K562 (cell line): ENCODE measurements around the gene SAT1. TPM values are rescaled to one million over a fixed set of nuclear protein-coding genes. Genes with fewer than 3 reads are reported as not detected.

Source experiments
- BCOR ChIP-seq: fragments of 450-650 bp; IDR thresholded peaks from 2 replicates; pipeline ENCODE4 v1.6.1; 2016
- CTCF ChIP-seq, 3 experiments: IDR thresholded peaks in 2 of 3; conservative IDR thresholded peaks in 1 of 3; 2 replicates each; pipeline ENCODE4 v1.5.1; 2011 to 2012; ENCODE audit warnings: low read length in 3 of 3, mild to moderate bottlenecking in 3 of 3, control low read depth in 2 of 3, improper control_type of control experiment in 1 of 3, inconsistent platforms in 1 of 3, low read depth in 1 of 3, mixed read lengths in 1 of 3, moderate library complexity in 1 of 3; ENCODE audit not compliant: insufficient read depth in 2 of 3
- EGR1 ChIP-seq: fragments of 450-650 bp; conservative IDR thresholded peaks from 2 replicates; pipeline ENCODE4 v1.6.1; 2017; ENCODE audit warnings: mild to moderate bottlenecking
- EHMT2 ChIP-seq: fragments of 450-650 bp; IDR thresholded peaks from 2 replicates; pipeline ENCODE4 v1.6.1; 2018; ENCODE audit warnings: antibody characterized with exemption
- HMGXB4 ChIP-seq: sonication (generic); formaldehyde crosslinking; IDR thresholded peaks from 2 replicates; pipeline ENCODE4 v1.8.1; 2023; ENCODE audit warnings: mild to moderate bottlenecking, missing genetic modification reagents
- IRF2 ChIP-seq: sonication (generic); formaldehyde crosslinking; IDR thresholded peaks from 2 replicates; pipeline ENCODE4 v1.8.1; 2022; ENCODE audit warnings: mild to moderate bottlenecking, missing genetic modification reagents
- KAT7 ChIP-seq: sonication (generic); formaldehyde crosslinking; IDR thresholded peaks from 2 replicates; pipeline ENCODE4 v1.8.0; 2022; ENCODE audit warnings: missing genetic modification reagents, mild to moderate bottlenecking, borderline replicate concordance
- KLF1 ChIP-seq: fragments of 450-650 bp; IDR thresholded peaks from 2 replicates; pipeline ENCODE4 v1.6.1; 2016; ENCODE audit warnings: missing genetic modification characterization, missing compliant biosample characterization
- MTA3 ChIP-seq: fragments of 450-650 bp; formaldehyde crosslinking; IDR thresholded peaks from 2 replicates; pipeline ENCODE4 v1.6.1; 2017; ENCODE audit warnings: mild to moderate bottlenecking, borderline replicate concordance
- PTRF ChIP-seq: fragments of 450-650 bp; IDR thresholded peaks from 2 replicates; pipeline ENCODE4 v1.6.1; 2016; ENCODE audit warnings: mild to moderate bottlenecking, missing genetic modification characterization, missing compliant biosample characterization
- RBM22 ChIP-seq: fragments of 200-400 bp; formaldehyde crosslinking; IDR thresholded peaks from 2 replicates; pipeline ENCODE4 v1.6.1; 2018; ENCODE audit warnings: low read length, low read depth; ENCODE audit not compliant: poor library complexity, severe bottlenecking
- RUNX1 ChIP-seq: sonication (generic); IDR thresholded peaks from 2 replicates; pipeline ENCODE4 v1.6.1; 2016; ENCODE audit warnings: antibody characterized with exemption, low read depth
- ZBTB33 ChIP-seq: sonication (generic); formaldehyde crosslinking; IDR thresholded peaks from 2 replicates; pipeline ENCODE4 v1.8.1; 2023; ENCODE audit warnings: mild to moderate bottlenecking, missing genetic modification reagents
- ZNF253 ChIP-seq: fragments of 250-450 bp; sonication (Bioruptor Pico); conservative IDR thresholded peaks from 2 replicates; pipeline ENCODE4 v1.6.1; 2021; ENCODE audit warnings: mild to moderate bottlenecking
- polyA plus RNA-seq, 8 experiments: library from polyadenylated mRNA; depleted of rRNA in 4 of 8; stranded (reverse) in 5 of 8; unstranded in 3 of 8; fragments of >200 nt; fragmentation: Nextera tagmentation in 2 of 8; fragmentation: Illumina TruSeq in 1 of 8; extraction: Ambion mirVana in 2 of 8; extraction: Trizol in 1 of 8; gene quantifications; 2 replicates each; pipeline versions ENCODE4 v1.2.1 to v1.2.3, GENCODE V29; 2011 to 2014; ENCODE audit warnings: inconsistent platforms in 1 of 8, missing spikeins in 1 of 8
- total RNA-seq, 7 experiments: library from RNA; depleted of rRNA in 6 of 7; stranded (reverse); fragments of >200 nt in 6 of 7; fragmentation: Illumina TruSeq in 2 of 7; extraction: Trizol in 2 of 7; gene quantifications; 2 replicates each; pipeline versions ENCODE4 v1.2.1 to v1.2.3, GENCODE V29; 2011 to 2021; ENCODE audit warnings: low replicate concordance in 1 of 7
- TF ChIP-seq, protein P1 (sequence below): sonication (generic); formaldehyde crosslinking; IDR thresholded peaks from 2 replicates; pipeline ENCODE4 v1.8.0; 2022; ENCODE audit warnings: missing genetic modification reagents, mild to moderate bottlenecking, moderate library complexity, borderline replicate concordance
- TF ChIP-seq, protein P2 (sequence below): sonication (generic); formaldehyde crosslinking; IDR thresholded peaks from 2 replicates; pipeline ENCODE4 v1.8.0; 2022; ENCODE audit warnings: mild to moderate bottlenecking, missing genetic modification reagents

Gene SAT1
- total and polyA plus RNA-seq, 9 of the 15 experiments (the other 6 are each of a cell fraction or from before 2014, with no cell fraction given), result 47.4 to 194 (median 74.1) TPM

DNA sequence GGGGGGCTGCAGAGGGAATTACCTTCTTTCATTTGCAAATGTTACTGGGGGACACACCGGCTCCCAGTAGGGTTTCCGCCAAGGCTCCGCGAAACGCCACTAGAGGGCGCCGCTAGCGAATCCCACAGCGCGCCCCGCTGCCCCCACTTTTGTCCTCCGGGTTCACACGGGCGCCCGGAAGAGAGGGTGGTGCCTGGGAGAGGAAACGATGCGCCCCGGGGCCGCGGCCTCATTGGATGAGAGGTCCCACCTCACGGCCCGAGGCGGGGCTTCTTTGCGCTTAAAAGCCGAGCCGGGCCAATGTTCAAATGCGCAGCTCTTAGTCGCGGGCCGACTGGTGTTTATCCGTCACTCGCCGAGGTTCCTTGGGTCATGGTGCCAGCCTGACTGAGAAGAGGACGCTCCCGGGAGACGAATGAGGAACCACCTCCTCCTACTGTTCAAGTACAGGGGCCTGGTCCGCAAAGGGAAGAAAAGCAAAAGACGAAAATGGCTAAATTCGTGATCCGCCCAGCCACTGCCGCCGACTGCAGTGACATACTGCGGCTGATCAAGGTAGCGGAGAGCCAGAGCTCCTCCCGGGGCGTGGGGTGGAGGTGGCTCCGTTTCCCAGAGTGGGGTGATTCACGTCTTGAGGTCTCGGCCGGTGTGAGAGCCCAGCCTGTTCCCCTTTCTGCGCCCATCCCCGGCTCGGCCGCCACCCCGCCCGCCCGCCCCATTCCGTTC lies at the start of gene SAT1 (continued):
- 0 out of 2 replicates have a peak, but pooled peaks have one; percentile 38 for TF ChIP-seq HMGXB4 (CRISPR knock-in tag)
- no peak for TF ChIP-seq IRF2 (CRISPR knock-in tag)
- no peak for TF ChIP-seq PTRF
- TF ChIP-seq RBM22, result no peak
- TF ChIP-seq, protein P1, sequence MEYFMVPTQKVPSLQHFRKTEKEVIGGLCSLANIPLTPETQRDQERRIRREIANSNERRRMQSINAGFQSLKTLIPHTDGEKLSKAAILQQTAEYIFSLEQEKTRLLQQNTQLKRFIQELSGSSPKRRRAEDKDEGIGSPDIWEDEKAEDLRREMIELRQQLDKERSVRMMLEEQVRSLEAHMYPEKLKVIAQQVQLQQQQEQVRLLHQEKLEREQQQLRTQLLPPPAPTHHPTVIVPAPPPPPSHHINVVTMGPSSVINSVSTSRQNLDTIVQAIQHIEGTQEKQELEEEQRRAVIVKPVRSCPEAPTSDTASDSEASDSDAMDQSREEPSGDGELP (CRISPR knock-in tag), result peak; percentile 71; the same call in 1 of the 2 replicates
- peak; percentile 61; the same call in 1 of the 2 replicates for TF ChIP-seq KAT7 (CRISPR knock-in tag)
- TF ChIP-seq, protein P2, sequence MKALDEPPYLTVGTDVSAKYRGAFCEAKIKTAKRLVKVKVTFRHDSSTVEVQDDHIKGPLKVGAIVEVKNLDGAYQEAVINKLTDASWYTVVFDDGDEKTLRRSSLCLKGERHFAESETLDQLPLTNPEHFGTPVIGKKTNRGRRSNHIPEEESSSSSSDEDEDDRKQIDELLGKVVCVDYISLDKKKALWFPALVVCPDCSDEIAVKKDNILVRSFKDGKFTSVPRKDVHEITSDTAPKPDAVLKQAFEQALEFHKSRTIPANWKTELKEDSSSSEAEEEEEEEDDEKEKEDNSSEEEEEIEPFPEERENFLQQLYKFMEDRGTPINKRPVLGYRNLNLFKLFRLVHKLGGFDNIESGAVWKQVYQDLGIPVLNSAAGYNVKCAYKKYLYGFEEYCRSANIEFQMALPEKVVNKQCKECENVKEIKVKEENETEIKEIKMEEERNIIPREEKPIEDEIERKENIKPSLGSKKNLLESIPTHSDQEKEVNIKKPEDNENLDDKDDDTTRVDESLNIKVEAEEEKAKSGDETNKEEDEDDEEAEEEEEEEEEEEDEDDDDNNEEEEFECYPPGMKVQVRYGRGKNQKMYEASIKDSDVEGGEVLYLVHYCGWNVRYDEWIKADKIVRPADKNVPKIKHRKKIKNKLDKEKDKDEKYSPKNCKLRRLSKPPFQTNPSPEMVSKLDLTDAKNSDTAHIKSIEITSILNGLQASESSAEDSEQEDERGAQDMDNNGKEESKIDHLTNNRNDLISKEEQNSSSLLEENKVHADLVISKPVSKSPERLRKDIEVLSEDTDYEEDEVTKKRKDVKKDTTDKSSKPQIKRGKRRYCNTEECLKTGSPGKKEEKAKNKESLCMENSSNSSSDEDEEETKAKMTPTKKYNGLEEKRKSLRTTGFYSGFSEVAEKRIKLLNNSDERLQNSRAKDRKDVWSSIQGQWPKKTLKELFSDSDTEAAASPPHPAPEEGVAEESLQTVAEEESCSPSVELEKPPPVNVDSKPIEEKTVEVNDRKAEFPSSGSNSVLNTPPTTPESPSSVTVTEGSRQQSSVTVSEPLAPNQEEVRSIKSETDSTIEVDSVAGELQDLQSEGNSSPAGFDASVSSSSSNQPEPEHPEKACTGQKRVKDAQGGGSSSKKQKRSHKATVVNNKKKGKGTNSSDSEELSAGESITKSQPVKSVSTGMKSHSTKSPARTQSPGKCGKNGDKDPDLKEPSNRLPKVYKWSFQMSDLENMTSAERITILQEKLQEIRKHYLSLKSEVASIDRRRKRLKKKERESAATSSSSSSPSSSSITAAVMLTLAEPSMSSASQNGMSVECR (CRISPR knock-in tag), result peak; percentile 50; the same call in 1 of the 2 replicates
- TF ChIP-seq RUNX1, result 0 out of 2 replicates have a peak, but pooled peaks have one; percentile 37
- no peak for TF ChIP-seq EHMT2
- TF ChIP-seq KLF1 (tag), result peak; percentile 46; the same call in 1 of the 2 replicates
- peak; percentile 98 for TF ChIP-seq MTA3
- 0 out of 2 replicates have a peak, but pooled peaks have one; percentile 26 for TF ChIP-seq ZBTB33
- peak; percentile 5; the same call in 1 of the 2 replicates for TF ChIP-seq EGR1
- 0 out of 2 replicates have a peak, but pooled peaks have one; percentile 30 for TF ChIP-seq BCOR
- no peak for TF ChIP-seq ZNF253 (CRISPR knock-in tag)
- TF ChIP-seq CTCF (IDR thresholded peaks at IDR 0.05 in 2 of 3, conservative IDR thresholded peaks at IDR 0.05 in 1 of 3; ENCODE audit: insufficient read depth in 2 of 3, low read depth in 1 of 3, low read length in 3 of 3), result peak; percentile 76 to 84 (median 83)
